NCI-H774 (cell line): Measurements from ENCODE around the gene FASN.

Experiments
- DNase-seq: peaks from one replicate; lab custom pipeline; 2025; lab: John Stamatoyannopoulos, UW

Gene FASN

DNA sequence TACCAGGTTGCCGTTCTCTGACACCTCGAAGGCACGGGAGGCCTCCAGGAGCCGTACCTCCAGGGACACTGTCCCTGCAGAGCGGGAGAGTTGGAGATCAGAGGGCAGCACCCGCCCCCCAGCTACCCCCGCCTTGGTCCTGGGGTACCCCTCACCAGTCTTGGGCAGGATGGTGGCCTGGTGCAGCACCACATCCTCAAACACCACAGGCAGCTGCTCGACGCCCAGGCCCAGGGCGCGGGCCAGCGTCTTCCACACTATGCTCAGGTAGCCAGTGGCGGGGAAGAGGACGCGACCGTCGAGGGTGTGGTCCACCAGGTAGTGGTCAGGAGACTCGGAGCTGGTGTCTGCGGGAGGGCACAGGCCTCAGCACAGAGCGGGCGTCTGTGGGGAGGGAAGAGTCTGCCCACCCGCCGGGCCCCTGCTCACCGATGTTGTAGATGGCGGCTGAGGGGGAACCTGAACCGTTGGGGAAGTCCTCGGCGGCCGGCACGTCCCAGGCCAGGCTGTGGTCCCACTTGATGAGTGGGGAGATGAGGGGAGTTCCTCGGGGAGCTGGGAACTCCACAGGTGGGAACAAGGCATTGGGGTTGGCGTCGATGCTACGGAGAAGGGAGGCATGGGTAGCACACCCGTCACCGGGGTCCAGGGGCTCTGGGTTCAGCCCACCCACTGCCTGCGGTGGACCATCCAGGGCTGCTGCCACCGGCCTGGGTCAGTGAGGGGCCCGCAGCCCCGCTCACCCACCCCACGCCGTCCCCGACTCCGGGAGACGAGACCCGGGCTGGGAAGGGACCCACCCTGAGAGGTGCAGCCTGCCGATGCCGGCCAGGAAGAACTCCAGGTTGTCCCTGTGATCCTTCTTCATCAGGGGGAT, 9.8 kb downstream of the FASN start:
- no peak for DNase-seq

DNA sequence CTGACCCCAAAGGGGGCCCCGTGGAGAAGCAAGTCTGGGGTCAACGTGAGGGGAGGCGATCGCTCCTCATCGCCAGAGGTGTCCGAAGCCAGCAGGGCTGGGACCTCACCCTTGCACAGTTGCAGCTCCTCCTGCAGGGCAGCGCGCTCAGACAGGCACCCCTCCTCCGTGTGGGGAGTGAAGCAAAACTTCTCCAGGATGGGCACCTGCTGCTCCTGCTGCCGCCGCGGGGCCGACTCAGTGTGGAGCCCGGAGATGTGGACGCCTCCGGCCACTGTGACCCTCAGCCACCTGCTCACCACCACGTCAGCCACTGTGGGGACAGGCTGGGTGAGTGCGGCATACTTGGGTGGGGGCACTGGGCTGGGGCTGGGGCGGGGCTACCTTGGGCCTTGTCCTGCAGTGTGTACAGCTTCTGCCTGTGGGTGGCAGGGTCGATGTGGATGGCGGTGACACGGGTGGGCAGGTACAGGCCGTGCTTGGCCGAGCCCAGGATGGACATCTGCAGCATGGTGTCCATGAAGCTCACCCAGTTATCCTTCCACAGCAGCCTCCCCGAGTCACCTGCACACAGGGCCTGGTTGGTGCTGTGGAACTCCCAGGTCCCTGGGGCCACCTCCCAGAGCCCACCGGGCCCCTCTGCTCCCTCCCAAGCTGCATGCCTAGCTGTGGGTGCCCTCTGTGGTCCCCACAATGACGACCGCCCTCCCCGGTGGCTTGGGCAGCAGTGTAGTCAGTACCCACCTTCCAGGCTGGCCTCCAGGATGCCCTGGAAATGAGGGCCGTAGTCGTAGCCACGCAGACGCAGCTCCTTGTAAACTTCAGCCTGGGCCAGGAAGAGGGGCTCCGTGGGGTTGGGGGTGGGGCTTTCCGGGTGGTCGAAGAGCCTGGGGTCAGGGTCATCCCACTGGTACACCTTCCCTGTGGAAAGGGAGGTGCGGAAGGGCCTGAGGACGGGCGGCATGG, 10.8 kb downstream of the FASN start:
- no peak for DNase-seq

DNA sequence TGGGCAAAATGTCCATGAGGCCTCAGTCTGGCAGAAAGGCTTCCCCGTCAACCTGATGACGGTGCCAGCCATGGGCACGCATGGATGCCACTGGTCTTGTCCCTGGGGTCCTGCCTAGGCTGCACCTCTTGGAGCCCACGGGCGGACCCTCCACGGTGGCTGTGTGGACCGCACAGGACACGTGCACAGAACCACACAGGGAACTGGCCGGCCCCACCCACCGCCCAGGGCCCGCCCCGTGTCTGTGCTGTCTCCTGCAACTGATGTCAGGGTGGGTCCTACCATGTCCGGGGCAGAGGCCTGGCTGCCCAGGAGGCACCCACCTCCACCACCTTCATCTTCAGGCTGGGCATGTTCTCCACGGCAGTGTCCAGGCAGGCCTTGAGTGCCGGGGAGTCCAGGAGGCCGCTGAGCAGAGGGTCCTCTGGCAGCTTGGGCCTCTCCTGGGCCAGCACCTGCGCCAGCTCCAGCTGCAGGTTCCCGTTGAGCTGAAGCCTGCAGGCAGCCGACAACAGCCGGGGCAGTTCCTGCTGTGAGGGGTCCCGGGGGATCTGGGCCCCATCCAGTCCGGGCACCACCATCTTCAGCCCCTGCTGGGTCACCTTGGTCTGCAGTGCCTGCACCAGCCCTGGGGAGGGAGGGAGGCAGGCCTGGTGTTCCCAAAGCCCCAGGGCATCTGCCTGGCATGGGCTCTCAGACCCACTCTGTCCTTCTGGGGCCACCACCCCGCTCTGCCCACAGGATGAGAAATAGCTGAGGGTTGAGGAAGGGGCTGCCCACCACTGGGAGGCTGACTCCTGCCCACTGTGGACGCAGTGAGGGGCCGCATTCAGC, 11.9 kb downstream of the FASN start:
- DNase-seq, result no peak

DNA sequence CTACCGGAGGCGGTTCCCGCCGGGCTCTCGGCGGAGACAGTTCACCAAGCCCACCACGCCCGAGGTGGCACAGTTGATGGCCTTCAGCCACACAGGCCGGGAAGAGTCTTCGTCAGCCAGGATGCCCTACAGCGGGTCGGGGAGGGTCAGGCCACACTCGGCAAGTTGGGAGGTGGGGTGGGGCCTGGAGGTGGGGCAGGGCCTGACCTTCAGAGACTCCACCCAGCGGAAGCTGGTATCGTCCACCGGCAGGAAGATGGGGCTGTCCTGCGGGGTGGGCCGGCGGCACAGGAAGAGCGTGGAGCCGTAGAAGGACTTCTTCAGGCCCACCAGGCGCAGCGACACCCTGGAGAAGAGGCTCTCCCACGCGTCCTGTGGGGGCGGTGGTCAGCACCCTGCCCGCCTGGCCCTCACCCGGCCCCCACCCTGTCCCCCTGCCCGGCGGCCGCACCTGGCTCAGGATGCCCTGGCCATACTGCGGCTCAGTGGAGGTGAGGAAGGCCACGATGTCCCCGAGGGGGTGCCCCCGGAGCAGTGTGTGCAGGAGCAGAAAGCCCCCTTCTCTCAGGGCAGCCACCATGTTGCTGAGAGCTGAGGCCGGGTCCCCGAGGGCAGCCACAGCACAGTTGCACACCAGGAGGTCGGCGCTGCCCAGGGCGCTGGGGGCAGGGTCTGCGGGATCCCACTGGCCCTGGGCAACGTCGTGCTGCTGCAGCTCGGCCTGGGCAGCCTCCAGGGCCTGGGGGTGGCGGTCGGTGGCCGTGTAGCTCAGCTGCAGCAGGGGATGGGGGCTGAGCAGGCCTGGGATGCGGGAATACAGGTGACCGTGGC, 12.8 kb downstream of the FASN start:
- DNase-seq, result no peak

DNA sequence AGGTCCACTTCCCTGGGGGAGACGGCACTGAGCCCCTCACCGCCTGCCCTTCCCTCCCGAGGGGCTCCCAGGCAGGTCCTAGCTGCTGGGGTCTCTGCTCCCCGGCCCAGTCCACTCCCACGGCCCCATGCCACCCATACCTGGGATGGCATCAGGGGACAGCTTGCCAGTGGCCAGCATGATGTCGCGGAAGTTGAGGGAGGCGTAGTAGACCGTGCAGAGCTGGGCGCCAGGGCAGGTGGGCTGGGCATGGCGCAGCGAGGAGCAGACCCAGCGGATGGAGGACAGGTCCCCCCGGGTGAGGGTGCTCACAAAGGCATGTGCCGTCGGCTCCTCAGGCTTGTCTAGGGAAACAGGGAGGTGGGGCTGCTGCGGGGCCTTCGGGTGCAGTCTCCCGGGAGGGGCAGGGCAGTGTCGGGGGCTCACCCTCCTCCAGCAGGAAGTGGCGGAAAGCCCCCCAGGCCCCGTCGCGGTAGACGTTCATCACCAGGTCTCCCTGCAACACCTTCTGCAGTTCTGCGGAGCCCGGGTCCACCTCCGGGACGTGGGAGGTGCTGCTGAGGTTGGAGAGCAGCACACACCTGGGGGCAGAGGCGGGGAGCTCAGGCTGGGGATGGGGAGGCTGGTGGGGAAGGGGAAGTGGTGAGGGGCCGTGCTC, 13.5 kb downstream of the FASN start:
- no peak for DNase-seq

DNA sequence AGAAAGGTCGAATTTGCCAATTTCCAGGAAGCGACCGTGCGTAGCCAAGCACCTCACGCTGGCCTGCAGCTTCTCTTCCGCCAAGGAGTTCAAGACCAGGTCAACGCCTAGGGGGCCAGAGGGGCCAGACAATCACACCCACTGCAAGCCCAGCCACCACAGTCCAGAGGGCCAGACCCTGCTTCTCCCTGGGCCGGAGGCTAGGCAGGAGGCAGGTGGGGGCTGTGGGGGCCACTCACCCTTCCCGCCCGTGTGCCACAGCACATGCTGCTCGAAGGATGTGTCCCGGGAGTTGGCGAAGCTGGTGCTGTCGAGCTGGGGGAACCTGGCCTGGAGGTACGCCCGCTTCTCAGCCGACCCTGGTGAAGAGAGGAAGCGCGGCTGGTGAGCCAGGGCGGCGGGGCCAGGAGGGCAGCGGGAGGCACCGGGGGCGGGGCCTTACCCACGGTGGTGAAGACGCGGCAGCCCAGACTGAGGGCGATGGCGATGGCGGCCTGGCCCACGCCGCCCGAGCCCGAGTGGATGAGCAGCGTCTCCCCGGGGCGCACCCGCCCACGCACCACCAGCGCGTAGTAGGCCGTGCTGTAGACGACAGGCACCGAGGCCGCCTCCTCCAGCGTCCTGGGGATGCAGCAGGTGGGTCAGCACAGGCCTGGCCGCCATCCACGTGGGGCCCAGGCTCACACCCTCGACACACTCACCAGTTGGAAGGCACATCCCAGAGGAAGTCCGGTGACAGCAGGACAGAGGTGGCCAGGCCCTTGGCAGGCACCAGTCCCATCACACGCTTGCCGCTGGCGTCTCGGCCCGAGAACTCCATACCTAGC, 14.3 kb downstream of the FASN start:
- no peak for DNase-seq

DNA sequence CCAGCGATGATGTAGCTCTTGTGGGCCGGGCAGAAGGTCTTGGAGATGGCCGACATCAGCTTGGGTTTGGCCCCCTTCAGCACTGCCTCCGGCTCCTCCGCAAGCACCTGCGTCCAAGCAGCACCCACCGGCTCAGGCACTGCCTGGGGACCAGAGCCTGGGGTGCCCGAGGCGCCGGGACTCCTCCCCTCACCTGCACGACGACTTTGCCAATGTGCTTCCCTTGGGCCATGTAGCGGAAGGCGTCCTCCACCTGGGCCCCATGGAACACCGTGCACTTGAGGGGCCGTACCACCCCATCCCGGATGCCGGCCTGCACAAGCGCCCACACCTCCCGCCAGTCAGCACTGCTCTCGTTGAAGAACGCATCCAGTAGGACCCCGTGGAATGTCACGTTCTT, 15.0 kb downstream of the FASN start:
- no peak for DNase-seq

DNA sequence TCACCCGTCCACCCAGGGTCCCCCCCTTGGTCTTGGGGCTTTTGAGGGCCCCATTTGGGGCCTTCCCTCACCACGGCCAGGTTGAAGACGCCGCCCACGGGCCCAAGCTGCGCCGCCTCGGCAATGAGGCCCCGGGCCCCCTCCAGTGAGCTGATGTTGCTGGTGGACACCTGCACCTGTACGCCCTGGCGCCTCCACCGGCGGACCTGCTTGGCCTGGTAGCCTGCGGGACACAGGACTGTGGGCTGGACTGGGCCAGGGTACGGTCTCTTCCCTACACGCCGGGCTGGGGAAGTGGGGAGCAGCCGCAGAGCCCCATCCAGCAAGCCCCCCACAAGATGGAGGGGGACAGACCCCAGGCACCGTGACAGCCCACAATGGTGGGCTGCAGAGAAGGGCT, 15.6 kb downstream of the FASN start:
- no peak for DNase-seq

DNA sequence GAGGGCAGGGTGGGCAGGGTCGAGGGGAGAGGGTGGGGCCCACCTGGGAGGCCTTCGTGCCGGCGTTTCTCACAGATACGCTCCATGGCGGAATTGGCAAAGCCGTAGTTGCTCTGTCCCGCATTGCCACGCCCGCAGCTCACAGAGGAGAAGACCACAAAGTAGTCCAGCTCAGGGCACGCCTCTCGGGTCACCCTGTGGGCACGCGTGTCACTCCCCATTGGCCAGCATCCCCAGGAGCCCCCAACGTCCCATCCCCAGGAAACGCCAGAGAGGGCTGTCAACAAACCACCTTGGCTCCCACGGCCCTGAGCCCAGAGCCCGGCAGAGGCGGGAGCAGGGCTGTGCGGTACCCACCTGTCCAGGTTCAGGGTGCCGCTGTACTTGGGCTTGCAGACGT, 16.1 kb downstream of the FASN start:
- DNase-seq, result no peak

DNA sequence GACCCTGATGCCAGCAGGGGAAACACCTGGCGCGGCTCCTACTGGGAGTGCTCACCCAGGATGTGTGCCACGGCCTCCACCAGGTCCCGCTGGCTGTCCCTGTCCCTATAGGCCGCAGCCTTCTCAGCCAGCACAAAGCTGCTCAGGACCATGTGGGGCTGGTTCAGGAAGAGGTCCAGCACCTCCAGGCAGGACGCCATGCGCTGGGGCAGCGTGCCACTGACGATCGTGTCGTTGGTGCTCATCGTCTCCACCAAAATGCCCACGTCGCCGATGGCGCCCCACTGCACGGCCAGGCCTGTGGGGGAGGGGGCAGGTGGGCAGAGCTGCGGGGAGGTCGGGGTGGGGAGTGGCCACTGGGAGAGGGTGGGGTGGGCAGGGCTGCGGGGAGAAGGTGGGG, 16.5 kb downstream of the FASN start:
- no peak for DNase-seq

DNA sequence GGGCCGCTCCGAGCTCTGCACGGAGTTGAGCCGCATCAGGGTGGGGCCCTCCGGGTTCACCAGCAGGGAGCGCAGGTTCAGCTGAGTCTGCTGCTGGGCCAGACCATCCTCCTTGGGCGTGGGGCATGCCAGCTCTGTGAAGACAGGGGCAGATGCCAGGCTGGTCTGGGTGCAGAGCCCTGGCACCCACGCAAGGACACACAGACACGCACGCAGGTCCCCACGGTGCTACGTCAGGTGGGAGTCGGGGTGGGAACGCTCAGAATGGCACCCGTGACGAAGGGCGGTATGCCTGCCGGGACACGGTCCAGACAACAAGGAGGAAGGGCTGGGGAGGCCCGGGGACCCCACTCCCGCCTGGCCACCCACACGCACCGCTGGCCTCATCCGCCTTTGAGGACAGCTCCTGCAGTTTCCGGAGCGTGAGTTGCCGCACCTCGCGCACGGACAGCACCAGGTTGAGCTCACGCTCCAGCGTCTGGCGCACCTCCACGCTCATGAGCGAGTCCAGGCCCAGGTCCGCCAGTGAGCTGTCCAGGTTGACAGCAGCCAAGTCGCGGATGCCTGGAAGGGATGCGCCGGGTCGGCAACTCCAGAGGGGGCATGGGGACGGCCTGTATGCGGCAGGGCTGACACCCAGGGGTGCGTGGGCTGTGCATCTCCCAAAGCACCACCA, 17.1 kb downstream of the FASN start:
- no peak for DNase-seq

DNA sequence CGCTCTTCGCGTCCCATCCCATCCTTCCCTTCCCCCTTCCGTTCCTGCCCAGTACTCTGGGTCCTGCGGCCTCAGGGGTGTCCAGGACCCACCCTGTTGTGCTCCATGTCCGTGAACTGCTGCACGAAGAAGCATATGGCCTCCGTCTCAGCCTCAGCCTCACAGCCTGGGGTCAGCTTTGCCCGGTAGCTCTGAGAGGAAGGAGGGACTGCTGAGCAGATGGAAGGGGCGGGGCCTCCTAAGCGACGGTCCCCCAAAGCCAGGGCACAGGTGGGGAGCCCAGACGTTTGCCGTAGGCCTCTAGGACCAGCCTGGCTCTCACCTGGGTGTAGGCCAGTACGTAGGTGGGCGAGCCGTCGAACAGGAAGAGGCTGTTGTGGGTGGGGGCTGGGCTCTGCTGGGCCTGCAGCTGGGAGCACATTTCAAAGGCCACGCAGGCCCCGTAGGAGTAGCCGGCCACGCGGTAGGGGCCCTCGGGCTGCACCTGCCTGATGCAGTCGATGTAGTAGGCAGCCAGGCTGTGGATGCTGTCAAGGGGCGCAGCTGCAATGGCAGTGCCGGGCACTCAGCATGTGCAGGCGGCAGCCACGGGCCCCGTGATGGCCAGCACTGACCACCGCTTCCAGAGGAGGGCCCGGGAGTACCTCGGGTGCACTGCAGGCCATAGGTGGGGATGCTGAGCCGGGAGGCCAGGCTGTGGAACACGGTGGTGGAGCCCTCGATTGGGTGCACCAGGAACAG, 17.8 kb downstream of the FASN start:
- no peak for DNase-seq

DNA sequence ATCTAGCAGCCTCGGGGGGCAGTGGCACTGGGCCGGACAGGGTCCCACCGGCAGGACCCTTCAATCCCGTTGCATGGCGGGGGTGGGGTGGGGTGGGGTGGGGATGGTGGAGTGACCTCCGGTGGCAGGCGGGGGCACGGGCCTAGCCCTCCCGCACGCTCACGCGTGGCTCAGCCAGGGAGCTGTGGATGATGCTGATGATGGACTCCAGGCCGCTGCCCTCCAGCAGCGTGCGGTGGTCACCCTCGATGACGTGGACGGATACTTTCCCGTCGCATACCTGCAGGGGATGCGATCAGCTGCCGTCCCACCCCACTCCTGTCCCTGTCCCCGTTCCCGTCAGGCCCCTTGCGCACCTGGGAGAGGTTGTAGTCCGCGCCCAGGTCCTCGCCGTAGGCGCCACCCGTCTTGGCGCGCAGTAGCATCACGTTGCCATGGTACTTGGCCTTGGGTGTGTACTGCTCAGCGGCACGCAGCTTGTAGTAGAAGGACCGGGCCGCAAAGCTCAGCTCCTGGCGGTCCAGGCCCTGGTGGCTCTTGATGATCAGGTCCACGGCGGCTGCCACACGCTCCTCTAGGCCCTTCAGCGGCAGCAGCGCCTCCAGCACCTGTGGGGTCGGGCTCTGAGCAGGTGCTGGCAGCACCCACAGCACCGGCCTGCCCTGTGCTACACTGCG, 18.9 kb downstream of the FASN start:
- no peak for DNase-seq

DNA sequence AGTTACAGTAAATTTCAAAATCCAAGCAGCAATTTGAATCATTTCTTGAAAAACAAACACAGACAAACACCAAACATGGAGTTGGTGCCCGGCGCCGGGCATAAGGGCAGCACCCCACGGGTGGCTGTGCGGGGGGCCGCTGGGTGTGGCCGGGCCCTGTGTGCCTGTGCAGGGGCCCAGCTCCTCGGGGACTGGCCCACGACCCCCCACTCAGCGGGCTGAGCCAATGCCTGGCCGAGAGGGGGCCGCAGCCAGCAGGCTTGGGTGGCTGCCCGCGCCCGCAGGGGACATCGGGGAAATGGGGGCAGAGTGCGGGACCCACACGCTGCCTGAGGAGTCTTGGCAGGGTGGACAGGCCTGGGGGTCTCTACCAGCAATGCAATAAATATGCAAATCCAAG, 19.6 kb downstream of the FASN start:
- no peak for DNase-seq

DNA sequence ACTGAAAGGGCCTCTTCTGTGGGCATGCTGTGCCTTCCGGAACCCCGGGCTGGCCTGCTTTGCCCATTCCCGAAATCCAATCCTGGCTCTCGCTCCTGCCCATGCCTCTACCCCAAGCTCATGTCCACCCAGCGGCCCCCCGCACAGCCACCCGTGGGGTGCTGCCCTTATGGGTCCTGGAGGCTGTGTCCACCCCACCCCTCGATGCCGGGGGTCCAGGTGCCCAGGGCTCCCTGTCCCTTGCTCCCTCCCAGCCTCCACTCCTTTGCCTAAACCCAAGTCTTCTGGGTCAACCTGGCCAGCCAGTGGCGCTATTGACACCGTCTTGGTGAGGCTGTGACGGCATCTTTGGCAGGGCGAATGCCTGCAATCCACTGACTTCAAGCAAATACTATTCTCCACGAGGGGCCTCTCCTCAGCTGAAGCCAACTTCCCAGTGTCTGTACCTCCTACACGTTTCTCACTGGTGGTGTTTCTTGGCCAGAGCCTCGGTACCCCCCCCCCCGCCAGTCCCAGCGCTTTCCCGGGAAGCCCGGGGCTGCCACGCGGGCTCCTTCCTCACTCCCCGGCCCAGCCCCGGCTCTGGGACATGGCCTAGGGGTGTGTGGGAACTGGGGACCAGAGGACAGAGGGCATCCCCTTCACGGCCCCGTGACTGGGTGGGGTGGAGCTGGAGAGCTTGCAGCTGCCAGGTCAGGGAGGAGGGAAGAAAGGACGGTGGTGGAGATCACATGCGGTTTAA, 20.2 kb downstream of the FASN start:
- no peak for DNase-seq

DNA sequence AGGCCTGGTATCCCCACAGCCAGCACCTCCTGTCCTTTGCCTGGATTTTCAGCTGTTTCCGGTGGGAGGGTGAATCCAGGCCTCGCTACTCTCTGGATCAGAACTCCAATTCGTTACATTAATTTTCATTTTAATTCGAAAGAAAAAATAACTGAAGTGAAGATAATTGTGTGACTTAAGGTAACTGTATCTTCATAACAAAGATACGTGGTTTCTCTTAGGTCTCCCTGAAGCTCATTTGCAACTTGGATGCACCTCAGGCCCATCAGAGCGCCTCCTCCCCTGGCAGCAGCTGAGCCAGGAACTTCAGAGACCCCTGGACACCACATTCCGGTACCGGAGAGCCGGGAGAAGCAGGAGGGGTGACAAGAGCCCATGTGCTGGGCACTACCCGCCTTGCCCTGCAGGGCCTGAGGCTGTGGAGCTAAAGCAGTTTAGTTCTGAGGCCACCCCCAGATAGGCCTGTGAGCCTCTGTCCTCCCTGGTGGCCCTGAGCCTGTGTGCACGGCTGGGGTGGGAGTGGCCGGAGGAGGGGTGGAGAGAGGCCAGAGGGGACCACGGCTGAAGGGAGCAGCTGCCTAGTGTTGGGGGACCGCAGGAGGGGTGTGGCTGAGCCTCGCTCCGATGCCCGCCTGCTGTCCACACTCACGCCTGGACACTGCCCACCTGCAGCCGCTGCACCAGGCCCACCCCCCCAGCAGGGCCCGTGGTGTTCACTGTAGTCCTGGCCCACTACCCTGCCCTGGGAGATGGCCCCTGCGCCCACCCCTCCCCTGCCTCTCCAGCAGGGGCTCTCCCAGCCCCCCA, 21.0 kb downstream of the FASN start:
- DNase-seq, result no peak
